Stimulated activated CD8-positive, alpha-beta memory T cell treated with anti-CD3 and anti-CD28 coated beads, Interleukin-15, amount 100 ng/mL, for 48 hours (primary cell): Measurements from ENCODE around the gene NFKB1.

ENCODE experiments used
- DNase-seq, 2 donors: peaks; one replicate each; pipeline ENCODE4 v3.0.0-alpha.2; 2020; ENCODE audit warnings: low read depth in 2 of 2

Gene NFKB1

DNA sequence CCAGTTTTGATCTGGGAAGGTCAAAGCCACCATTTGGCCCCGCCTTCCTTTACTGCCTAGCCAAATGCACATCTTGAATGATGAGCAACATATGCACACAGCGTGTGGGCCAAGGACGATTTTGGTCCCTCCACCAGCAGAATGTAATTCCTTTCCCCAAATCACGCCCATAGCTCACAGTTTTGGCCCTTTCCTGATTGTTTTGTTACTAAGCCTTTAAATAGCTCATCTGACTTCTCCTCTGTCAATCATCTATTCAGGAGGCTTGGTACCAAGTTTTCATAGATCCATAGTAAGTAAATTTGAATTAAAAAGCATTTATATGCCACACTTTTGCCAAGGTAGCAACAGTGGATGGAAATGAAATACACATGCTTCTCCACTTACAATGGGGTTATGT is 123.3 kb downstream of the NFKB1 start:
- no peak for DNase-seq

DNA sequence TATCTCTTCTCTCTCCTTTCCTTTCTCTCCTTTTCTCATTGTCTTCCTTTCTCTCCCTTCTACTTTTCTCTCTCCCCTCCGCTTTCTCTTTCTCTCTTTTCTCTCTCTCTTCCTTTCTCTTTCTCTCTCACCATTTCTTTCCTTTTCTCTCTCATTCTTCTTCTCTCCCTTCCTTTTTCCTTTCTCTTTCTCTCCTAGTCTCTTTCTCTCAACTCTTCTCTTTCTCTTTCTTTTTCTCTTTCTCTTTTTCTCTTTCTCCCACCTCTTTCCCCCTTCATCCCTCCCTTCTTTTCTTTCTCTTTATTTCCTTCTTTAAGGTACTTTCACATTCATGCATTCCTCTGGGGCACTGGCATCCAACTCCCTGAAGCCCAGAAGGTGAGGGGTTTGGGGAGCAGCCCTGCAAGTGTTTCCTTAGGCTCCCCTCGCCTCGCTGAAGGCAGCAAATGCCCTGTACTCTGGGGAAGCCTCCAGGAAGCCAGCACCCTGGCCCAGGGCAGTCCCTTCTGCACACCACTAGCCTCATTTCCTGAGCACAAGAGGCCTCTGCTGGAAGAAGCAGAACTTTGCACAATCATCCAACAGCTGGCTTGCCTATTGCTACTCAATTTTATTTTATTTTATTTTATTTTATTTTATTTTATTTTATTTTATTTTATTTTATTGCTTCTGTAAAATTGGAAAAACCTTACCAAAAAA is 124.2 kb downstream of the NFKB1 start:
- DNase-seq: peak; percentile 51 to 56

DNA sequence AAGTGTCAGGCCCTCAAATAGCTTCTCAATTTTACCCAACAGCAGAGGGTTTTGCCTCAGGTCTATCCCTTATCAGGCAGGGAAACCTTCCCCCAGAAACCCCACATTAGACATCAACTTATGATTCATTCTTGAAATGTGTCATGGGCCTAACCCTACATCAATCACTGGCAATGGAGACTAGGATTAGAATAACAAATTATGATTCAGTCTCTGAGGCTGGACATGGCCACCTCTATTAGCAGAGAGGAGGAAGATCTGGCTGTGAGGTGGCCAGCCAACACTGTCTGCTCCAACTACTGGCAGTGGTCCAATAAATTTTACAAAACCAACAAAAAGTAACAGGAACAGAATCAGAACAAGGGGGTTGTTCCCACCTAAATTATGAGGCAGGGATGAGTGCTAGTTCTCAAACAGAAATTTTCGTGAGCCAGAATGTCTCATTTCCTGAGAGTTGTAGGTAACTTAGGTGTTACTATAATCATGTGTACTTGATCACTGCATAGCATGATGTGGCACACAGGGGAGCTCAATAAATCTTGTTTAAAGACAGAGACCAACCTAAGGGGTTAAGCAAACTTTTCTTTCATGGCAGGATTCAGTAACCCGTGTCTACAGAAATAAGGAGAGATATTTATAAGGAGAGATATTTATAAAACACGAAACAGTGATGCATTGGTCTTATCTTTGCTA is 126.8 kb downstream of the NFKB1 start:
- no peak for DNase-seq

DNA sequence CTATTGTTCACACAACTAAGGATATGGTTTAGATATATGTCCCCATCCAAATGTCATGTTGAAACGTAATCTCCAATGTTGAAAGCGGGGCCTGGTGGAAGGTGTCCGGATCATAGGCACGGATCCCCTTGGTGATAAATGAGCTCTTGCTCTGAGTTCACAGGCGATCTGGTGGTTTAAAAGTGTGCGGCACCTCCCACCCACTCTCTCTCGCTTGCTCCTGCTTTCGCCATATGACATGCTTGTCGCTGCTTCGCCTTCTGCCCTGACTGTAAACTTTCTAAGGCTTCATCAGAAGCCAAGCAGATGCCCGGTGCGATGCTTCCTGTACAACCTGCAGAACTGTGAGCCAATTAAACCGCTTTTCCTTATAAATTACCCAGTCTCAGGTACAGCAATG is 128.5 kb downstream of the NFKB1 start:
- no peak for DNase-seq

DNA sequence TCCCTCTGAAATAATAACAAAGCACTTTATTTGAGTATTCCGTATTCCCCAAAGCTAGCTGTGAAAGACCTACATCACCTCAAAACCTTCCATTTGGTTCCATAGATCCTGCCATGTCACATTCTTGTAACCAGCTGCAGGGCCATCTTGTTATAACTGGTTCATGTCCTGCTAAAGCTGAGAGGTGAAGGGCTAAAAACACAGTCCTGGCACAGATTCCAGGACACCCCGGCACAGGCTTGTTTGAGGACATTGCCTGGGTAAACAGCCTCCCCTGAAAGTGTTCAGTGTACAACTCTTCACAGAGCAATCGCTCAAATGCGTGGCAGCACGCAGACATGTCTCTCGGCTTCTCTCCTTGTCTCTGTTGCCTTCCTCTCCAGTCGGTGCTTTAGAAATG is 130.5 kb downstream of the NFKB1 start:
- DNase-seq: no peak

DNA sequence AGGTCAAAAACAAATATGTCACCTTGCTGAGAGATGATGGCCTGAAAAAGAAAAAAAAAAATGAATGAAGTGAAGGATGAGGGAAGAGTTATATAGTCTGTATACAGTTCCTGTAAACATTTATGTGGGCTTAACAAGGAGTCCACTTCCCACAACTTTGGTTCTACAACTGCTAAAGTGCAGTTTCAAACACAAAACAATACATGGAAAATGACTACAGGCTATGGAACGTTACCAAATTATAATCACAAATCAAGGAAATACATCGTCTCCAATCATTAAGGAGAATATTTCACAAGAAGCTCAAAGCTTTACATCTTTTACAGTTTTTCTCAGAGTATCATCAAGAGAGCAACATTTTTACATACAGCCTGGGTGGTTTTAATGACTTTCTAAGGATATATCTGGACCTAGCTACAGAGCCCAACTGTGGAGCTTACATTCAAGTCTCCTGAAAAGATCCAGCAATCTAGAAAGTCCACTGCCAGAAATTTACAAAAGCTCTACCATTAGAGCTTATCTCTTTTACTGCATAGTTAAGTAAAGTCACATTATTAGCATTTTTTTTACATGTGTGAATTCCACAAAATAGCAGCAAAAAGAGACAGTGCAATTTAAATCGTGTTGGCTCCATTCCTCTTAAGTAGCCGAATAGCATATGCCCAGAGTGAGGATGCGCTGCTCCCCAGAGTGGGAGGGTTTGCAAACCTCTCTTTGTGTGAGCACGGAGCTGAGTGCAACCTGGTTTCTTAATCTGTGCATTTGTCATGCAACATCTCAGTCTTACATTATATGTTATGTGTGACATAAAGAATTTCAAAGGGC is 131.3 kb downstream of the NFKB1 start:
- no peak for DNase-seq

DNA sequence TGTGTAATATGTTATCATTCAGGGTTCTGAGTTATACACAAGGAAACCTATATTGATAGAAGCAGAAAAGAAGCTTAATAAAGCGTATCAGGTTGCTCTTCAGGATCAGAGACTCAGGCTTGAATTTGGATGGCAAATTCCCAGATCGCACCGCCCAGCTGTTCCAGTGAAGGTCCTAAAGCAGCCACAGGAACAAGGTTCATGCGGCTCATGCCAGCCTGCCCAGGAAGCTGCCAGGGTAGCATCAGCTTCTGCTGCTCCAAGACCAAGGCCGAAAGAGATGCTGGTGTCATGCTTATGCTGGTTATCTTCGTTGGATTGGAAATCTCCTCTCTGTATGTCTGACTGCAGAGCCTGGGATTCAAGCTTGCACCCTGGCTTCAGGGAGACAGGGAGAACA is 131.9 kb downstream of the NFKB1 start:
- no peak for DNase-seq

DNA sequence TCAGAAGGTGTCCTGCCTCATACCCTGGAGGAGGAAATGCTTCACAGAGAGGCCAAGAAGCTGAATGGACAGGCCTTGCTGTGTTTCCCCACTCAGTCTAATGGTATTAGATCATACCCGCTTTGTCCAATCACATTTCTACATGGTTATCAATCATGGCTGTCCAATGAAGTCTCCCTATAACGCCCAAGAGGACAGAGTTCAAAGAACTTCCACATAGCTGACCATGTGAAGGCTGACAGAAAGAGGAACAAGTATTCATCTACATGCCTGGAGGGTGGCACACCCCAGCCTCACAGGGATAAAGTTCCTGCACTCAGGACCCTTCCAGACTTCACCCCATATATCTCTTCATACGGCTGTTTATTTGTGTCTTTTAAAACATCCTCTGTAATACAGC is 136.2 kb downstream of the NFKB1 start:
- DNase-seq: no peak

DNA sequence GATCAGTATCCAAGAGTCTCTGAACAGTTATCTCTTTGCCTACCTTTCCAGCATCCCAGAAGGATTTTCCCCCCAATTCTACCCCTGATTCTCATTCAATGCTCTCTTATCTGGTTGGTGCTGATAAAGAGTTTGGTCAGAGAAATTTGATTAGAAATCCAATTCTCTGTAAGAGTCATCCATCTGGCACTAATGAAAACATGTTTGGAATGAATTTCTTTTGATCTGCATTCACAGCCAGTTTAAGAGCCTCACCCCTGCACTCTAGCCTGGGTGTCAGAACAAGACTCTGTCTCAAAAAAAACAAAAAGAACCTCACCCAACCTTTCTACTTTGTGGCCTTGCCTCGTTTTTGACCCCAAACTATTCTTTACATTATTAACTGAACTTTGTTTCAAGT is 137.5 kb downstream of the NFKB1 start:
- no peak for DNase-seq

DNA sequence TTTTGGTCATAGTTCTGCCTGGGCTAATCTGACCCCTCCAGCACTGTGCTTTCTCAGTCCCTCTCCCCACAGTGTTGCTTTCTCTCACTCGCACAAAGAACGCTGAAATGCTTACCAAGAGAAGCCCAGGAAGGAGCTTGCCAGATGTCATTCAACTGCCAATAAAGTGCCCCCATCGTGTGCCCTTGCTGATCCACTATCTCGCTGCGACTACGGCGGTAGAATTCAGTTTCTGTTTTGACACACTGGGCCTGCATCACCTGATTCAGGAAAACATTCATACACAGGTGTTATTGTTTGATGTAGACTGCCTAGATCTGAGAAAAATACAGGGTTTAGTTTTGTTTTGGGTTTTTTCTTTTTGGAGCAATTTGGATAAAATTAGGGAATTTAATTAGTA is 138.4 kb downstream of the NFKB1 start:
- DNase-seq: no peak

DNA sequence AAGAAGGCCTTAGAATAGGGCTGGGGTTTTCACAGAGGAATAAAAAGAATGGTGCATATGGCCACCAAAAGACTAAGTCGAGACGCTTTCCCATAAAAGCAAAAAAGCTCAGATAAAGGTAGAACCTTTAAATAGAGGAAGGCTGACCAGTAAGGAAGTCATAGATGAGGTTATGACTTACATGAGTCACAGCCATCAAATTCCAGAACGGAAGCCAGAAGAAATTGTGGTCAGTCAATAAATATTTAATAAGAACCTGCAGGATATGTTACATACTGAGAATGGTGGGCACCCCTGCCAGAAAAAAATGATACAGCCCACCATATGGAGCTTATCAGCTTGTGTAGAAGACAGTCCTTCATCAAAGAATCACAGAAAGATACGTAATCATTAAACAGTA is 139.5 kb downstream of the NFKB1 start:
- DNase-seq: no peak

DNA sequence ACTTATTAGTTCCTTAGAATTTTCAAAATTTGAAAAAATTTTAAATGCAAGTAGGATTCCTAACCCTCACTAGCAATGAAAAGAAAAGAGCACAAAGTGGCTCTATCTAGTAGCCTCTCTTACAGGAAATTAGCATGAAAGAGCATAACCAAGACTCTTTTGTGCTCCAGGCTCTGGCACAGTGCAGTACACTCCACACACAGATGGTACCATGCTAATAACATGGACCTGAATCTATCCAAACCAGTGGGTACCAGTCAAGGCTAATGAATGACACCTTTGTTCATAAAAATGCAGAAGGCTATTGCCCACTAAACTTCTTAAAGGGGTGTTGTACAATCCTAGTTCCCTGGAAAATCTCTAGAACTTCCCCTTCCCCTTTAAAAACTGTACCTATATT is 140.6 kb downstream of the NFKB1 start:
- no peak for DNase-seq

DNA sequence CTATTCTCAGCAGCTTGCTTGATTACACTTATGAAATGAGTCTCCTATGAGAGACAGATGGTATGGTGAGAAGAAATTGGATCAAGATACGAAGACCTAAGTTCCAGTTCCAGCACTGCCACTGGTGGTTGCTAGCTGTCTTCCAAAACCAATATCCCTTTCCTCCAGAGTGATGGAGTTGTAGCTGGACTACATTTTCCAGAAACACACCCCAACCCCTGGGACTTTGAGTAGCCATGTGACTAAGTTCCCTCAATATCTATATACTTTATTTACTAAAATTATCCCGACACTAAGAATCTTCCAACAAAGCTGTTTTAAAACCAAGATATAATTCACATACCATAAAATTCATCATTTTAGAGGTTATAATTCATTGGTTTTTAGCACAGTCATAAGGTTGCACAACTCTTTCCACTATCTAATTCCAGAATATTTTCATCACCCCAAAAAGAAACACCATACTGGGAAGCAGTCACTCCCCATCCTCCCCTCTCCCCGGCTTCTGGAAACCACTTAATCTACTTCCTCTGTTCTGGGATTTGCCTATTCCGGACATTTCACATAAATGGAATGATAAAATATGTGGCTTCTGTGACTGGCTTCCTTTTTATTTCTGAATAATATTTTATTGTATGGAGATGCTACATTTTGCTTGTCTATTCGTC is 141.6 kb downstream of the NFKB1 start:
- DNase-seq: no peak

DNA sequence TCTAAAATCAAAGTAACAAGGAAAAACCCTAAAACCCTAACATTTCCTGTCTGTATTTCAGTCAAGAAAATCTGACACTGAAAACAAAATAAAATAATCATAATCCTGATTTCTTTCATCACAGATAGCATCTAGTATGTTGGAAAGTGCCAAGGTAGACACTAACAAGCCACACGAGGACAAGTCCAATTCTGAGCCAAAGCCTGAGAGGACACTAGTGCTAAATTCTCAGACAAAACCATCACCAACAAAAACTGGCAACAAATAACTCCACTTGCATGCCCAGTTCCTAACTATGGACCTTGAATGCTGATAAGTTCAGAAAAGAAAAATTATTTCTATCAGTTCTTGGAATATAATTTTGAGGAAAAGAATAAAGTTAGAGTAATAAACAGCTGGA is 146.0 kb downstream of the NFKB1 start:
- no peak for DNase-seq

DNA sequence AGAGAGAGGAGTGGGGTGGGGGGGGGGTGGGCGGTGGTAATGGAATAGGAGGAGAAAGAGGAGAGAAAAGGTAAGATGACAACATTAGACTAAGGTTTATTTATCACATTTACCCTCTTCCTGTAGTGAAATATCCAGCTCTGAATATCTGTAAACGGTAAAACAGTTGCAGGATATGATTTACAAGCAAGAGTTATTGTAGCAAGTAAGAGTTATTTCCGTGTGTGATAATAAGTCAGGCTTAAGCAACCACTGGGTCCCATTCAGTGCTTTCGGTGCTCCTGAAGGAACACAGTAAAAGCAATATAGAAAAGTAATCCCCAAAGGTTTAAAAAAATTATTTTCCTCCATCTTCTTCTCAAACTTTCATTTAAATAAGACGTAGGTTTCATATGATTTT is 156.0 kb downstream of the NFKB1 start:
- DNase-seq: no peak

DNA sequence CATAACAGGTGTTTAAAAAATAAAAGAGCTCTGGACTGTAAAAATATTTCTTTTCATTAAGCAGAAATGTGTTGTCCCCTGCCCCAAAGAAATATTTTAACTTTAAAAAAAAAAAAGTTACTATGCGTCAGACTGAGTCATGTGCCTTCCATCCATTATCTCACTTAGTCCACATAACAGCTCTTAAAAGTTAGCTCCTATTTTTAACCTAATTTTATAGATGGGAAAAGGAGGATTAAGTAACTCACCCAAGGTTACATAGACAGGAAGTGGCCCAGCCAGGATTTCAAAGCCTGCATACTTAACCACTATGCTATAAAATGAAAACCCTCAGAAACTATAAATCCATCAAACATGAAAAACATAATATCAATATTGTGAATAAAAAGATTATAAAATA is 161.9 kb downstream of the NFKB1 start:
- DNase-seq: no peak

DNA sequence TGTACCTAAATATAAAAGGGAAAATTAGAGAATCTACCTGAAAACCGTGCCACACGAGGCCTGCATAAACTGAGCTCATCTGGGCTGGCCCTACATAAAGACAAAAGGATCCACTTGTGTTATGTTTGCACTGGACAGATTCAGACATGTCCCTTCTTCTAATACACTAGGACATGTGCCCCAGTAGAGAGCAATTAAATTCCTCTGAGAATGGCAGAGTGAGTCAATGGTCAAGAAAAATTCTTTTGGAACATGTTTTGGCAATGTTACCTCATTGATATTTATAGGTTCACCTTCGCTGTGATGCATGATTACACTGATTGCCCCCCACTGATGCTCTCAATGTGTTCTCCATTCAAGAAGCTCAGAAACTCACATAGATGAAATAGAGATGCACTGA is 164.4 kb downstream of the NFKB1 start:
- DNase-seq: no peak
